NCI-H446 treated with DMSO at 0.1 percent for 48 hours (cell line): ENCODE results near the gene BTBD9.
"Not testable (repeated sequence)": the region's sequence is repeated elsewhere in the genome, so short reads cannot be mapped to it uniquely, and the experiment has no call there.

ENCODE experiments used
- DNase-seq: peaks from one replicate; lab custom pipeline; 2025; lab: John Stamatoyannopoulos, UW

Gene BTBD9

GRCh38 chr6:38143191-38144150, 496.3 kb downstream of the BTBD9 start:
- DNase-seq: no peak

- DNase-seq: no peak
These were observed 497.4 kb downstream of the BTBD9 start for GRCh38 chr6:38142178-38142902.

- no peak for DNase-seq
These were observed 498.0 kb downstream of the BTBD9 start for GRCh38 chr6:38141716-38142115.

- no peak for DNase-seq
These were observed 498.6 kb downstream of the BTBD9 start for GRCh38 chr6:38141085-38141484.

- DNase-seq: no peak
These were observed 501.4 kb downstream of the BTBD9 start for GRCh38 chr6:38138374-38138773.

GRCh38 chr6:38137608-38138265, 502.0 kb downstream of the BTBD9 start:
- no peak for DNase-seq

- no peak for DNase-seq
These were observed 503.2 kb downstream of the BTBD9 start for GRCh38 chr6:38136547-38136946.

- no peak for DNase-seq
These were observed 505.0 kb downstream of the BTBD9 start for GRCh38 chr6:38134704-38135088.

GRCh38 chr6:38133932-38134703, 505.6 kb downstream of the BTBD9 start:
- DNase-seq: no peak

- no peak for DNase-seq
These were observed 508.2 kb downstream of the BTBD9 start for GRCh38 chr6:38131527-38131965.

- no peak for DNase-seq
These were observed 512.4 kb downstream of the BTBD9 start for GRCh38 chr6:38127284-38127683.

- DNase-seq: not testable (repeated sequence)
These were observed 515.4 kb downstream of the BTBD9 start for GRCh38 chr6:38124224-38124926.

- no peak for DNase-seq
These were observed 520.2 kb downstream of the BTBD9 start for GRCh38 chr6:38119516-38119915.

- DNase-seq: no peak
These were observed 520.9 kb downstream of the BTBD9 start for GRCh38 chr6:38118791-38119365.
